CD4-positive, alpha-beta T cell (primary cell): Measurements from ENCODE around the gene KDM1B. TPM values are rescaled to one million over a fixed set of nuclear protein-coding genes. Genes with fewer than 3 reads are reported as not detected.

Source experiments
- ATAC-seq: fragments of 200-7000 bp; cut with Tn5 transposase; one replicate; pipeline ENCODE4 v1.10.0; 2022; ENCODE audit warnings: mild to moderate bottlenecking; ENCODE audit not compliant: poor library complexity
- CTCF ChIA-PET: fragments of 350-600 bp; sonication (Branson Sonifier 250); formaldehyde crosslinking; loops from one replicate; lab custom pipeline; 2021; ENCODE audit warnings: antibody characterized with exemption, inconsistent platforms; lab: Charles Lee
- POLR2A ChIA-PET: fragments of 350-600 bp; sonication (Branson Sonifier 250); formaldehyde crosslinking; loops from one replicate; lab custom pipeline; 2021; ENCODE audit warnings: antibody characterized with exemption, inconsistent platforms; lab: Charles Lee
- DNase-seq, 14 experiments: peaks; one replicate each; pipeline ENCODE4 v3.0.0-alpha.2; 2013 to 2020; ENCODE audit warnings: mixed read lengths in 2 of 14
- H3K27ac ChIP-seq, 2 donors: one replicate each; pipeline versions ENCODE4 v1.5.1 to v1.7.0; 2013; ENCODE audit warnings: low read length in 2 of 2, low read depth in 1 of 2, mild to moderate bottlenecking in 1 of 2
- H3K27me3 ChIP-seq, 2 experiments: 1 replicate in 1 of 2; 2 replicates in 1 of 2; pipeline versions ENCODE4 v1.6.1 to v1.7.0; 2013; ENCODE audit warnings: low read length in 2 of 2, control low read depth in 1 of 2, mild to moderate bottlenecking in 1 of 2, moderate library complexity in 1 of 2; ENCODE audit not compliant: insufficient read depth in 2 of 2, control insufficient read depth in 1 of 2
- H3K36me3 ChIP-seq: one replicate; pipeline ENCODE4 v1.6.1; 2013; ENCODE audit warnings: low read length, control low read depth; ENCODE audit not compliant: insufficient read depth
- H3K4me1 ChIP-seq: one replicate; pipeline ENCODE4 v1.6.1; 2013; ENCODE audit warnings: low read length, control low read depth; ENCODE audit not compliant: insufficient read depth
- H3K4me3 ChIP-seq: one replicate; pipeline ENCODE4 v1.5.1; 2013; ENCODE audit warnings: mild to moderate bottlenecking, low read length, moderate library complexity
- H3K9me3 ChIP-seq, 2 experiments: 1 replicate in 1 of 2; 2 replicates in 1 of 2; pipeline versions ENCODE4 v1.6.1 to v1.7.0; 2013; ENCODE audit warnings: low read length in 2 of 2, mild to moderate bottlenecking in 2 of 2, control low read depth in 1 of 2, moderate library complexity in 1 of 2; ENCODE audit not compliant: control insufficient read depth in 1 of 2, insufficient read depth in 1 of 2
- H3K27ac Mint-ChIP-seq: one replicate; pipeline ENCODE4 v1.8.0; 2020; ENCODE audit warnings: mixed read lengths
- H3K27me3 Mint-ChIP-seq: one replicate; pipeline ENCODE4 v1.8.0; 2021; ENCODE audit warnings: mixed read lengths
- H3K36me3 Mint-ChIP-seq: one replicate; pipeline ENCODE4 v1.8.0; 2021; ENCODE audit warnings: low read depth, mixed read lengths
- H3K4me1 Mint-ChIP-seq: one replicate; pipeline ENCODE4 v1.8.0; 2021; ENCODE audit warnings: low read depth, mixed read lengths
- H3K4me3 Mint-ChIP-seq: one replicate; pipeline ENCODE4 v1.8.0; 2020; ENCODE audit warnings: mild to moderate bottlenecking, mixed read lengths
- H3K9me3 Mint-ChIP-seq: one replicate; pipeline ENCODE4 v1.8.0; 2020; ENCODE audit warnings: mixed read lengths
- intact Hi-C, 2 experiments: fragments of 100-400 bp; cut with DNase I in 1 of 2; cut with micrococcal nuclease in 1 of 2; formaldehyde crosslinking; loops; one replicate each; pipeline versions ENCODE4 v1.15.1 to v1.9.0; 2023 to 2025; cut with DNase I, micrococcal nuclease
- total RNA-seq, 174 experiments: library from RNA in 2 of 174; stranded (reverse) in 2 of 174; gene quantifications; one replicate each; pipeline ENCODE4 v1.2.3 and lab custom pipeline; 2021 to 2026
- TF ChIP-seq, protein P1 (sequence below): fragments of 200-600 bp; IDR thresholded peaks from one replicate; pipeline ENCODE4 v1.8.0; 2022; ENCODE audit warnings: antibody characterized with exemption, mild to moderate bottlenecking

KDM1B gene
- total RNA-seq, 2 experiments from 2014 or later = 4.4 to 6.0 TPM

DNA sequence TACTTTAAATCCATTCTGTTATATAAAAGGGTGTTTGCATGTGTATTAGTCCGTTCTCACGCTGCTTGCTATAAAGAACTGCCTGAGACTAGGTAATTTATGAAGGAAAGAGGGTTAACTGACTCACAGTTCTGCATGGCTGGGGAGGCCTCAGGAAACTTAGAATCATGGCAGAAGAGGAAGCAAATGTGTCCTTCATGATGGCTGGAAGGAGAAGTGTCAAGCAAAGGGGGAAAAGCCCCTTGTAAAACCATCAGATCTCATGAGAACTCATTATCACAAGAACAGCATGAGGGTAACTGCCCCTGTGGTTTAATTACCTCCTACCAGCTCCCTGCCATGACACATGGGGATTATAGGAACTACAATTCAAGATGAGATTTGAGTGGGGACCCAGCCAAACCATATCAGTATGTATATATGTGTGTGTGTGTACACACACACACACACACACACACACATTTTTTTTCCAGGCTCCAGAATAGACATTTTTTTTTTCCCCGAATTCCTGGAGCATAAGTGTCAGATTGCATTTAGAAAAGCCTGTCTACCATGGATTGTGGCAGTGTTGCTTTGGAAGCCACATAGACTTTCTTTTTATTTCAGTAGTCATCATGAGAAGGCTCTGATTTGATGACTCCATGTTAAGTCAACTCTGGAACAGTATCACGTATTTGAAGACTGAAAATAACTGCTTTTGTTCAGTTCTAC, 31.5 kb downstream of the KDM1B start:
- Mint-ChIP-seq H3K36me3 (peaks cover 74% of the 10 kb centered on the region), H3K4me1 (no peaks in the 10 kb centered on the region), H3K27me3 (no peaks in the 10 kb centered on the region), H3K4me3 (no peak overlapping the region), H3K27ac (no peak overlapping the region), H3K9me3 (no peaks in the 10 kb centered on the region)
- TF ChIP-seq, protein P1, sequence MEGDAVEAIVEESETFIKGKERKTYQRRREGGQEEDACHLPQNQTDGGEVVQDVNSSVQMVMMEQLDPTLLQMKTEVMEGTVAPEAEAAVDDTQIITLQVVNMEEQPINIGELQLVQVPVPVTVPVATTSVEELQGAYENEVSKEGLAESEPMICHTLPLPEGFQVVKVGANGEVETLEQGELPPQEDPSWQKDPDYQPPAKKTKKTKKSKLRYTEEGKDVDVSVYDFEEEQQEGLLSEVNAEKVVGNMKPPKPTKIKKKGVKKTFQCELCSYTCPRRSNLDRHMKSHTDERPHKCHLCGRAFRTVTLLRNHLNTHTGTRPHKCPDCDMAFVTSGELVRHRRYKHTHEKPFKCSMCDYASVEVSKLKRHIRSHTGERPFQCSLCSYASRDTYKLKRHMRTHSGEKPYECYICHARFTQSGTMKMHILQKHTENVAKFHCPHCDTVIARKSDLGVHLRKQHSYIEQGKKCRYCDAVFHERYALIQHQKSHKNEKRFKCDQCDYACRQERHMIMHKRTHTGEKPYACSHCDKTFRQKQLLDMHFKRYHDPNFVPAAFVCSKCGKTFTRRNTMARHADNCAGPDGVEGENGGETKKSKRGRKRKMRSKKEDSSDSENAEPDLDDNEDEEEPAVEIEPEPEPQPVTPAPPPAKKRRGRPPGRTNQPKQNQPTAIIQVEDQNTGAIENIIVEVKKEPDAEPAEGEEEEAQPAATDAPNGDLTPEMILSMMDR = no peak
- DNase-seq (peak in 3 of 14 experiments; percentile 0 to 52 (median 31)), ATAC-seq (no peak)
- no peak overlapping the region for H3K4me3 ChIP-seq
- H3K4me1 ChIP-seq = no peaks in the 10 kb centered on the region
- H3K27me3 ChIP-seq = no peaks in the 10 kb centered on the region
- intact Hi-C loops = no loop called here
- peaks cover 25% of the 10 kb centered on the region for H3K36me3 ChIP-seq
- H3K27ac ChIP-seq = no peak overlapping the region
- no peaks in the 10 kb centered on the region for H3K9me3 ChIP-seq
- CTCF ChIA-PET = no interaction called here
- POLR2A ChIA-PET = no interaction called here

DNA sequence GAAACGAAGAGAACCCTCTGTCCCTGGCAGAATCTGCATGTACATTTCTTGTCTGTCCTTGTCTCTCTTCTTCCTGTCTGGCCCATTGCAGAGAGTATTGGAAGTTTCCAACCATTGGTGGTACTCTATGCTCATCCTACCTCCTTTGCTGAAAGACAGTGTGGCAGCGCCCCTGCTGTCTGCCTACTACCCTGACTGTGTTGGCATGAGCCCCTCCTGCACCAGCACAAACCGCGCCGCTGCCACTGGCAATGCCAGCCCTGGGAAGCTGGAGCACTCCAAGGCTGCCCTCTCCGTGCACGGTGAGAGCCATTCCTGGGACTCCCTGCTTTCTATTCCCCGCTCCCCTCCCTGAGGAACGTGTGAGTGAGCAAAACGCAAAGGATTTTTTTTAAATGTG, 32.5 kb downstream of the KDM1B start:
- Histone ChIP-seq H3K4me3 (no peak overlapping the region), H3K27ac (no peak overlapping the region), H3K27me3 (no peaks in the 10 kb centered on the region), H3K36me3 (peaks cover 27% of the 10 kb centered on the region), H3K4me1 (no peaks in the 10 kb centered on the region), H3K9me3 (no peaks in the 10 kb centered on the region)
- Mint-ChIP-seq H3K36me3 (peaks cover 73% of the 10 kb centered on the region), H3K27ac (no peak overlapping the region), H3K4me3 (no peak overlapping the region), H3K27me3 (no peaks in the 10 kb centered on the region), H3K4me1 (no peaks in the 10 kb centered on the region), H3K9me3 (no peaks in the 10 kb centered on the region)
- ChIA-PET POLR2A (no interaction called here), CTCF (no interaction called here)
- DNase-seq (no peak), ATAC-seq (no peak)
- intact Hi-C loops = no loop called here
- TF ChIP-seq, protein P1 = no peak

GRCh38 chr6:18189196-18189595, 34.0 kb downstream of the KDM1B start:
- H3K27me3 ChIP-seq = no peaks in the 10 kb centered on the region
- Mint-ChIP-seq H3K4me3 (no peak overlapping the region), H3K27ac (no peak overlapping the region), H3K9me3 (no peaks in the 10 kb centered on the region), H3K36me3 (peaks cover 67% of the 10 kb centered on the region), H3K4me1 (no peaks in the 10 kb centered on the region), H3K27me3 (no peaks in the 10 kb centered on the region)
- ATAC-seq (no peak), DNase-seq (no peak)
- ChIA-PET CTCF (no interaction called here), POLR2A (no interaction called here)
- H3K36me3 ChIP-seq = peaks cover 27% of the 10 kb centered on the region
- no peak overlapping the region for H3K27ac ChIP-seq
- H3K4me3 ChIP-seq = no peak overlapping the region
- no peaks in the 10 kb centered on the region for H3K4me1 ChIP-seq
- H3K9me3 ChIP-seq = no peaks in the 10 kb centered on the region
- TF ChIP-seq, protein P1 = no peak
- intact Hi-C loops = no loop called here
